ENCODE data around the gene SEC22B. TPM values are rescaled to one million over a fixed set of nuclear protein-coding genes. Genes with fewer than 3 reads are reported as not detected.
"Not testable (repeated sequence)": the region's sequence is repeated elsewhere in the genome, so short reads cannot be mapped to it uniquely, and the experiment has no call there.

The SEC22B gene
- total RNA-seq, 1 donor from 2014 or later, result 23.6 TPM

GRCh38 chr1:120127921-120128320 is 48.4 kb downstream of the SEC22B start:
- H3K4me1 Mint-ChIP-seq; H3K4me2 ChIP-seq; H3K4me3 Mint-ChIP-seq; H3F3A ChIP-seq (ENCODE audit: low read depth); H3K27ac Mint-ChIP-seq; H3K9me3 ChIP-seq (ENCODE audit: low read depth); H2AFZ ChIP-seq (replicated peaks); H3K4me3 ChIP-seq; H3K4me1 ChIP-seq; H3K79me2 ChIP-seq (ENCODE audit: low read depth); H3K36me3 Mint-ChIP-seq; H3K9me3 Mint-ChIP-seq; H4K20me1 ChIP-seq (ENCODE audit: low read depth); H3K27me3 Mint-ChIP-seq (ENCODE audit: insufficient read depth, low read depth); DNase-seq (ENCODE audit: low spot score); H3K27ac ChIP-seq; H3K36me3 ChIP-seq; H3K9ac ChIP-seq; H3K27me3 ChIP-seq: not testable (repeated sequence)

- H4K20me1 ChIP-seq (ENCODE audit: low read depth); H3K4me1 ChIP-seq; H3K36me3 Mint-ChIP-seq; H3K4me2 ChIP-seq; H3K4me1 Mint-ChIP-seq; H2AFZ ChIP-seq (replicated peaks); H3K27ac ChIP-seq; H3K36me3 ChIP-seq; H3K27me3 Mint-ChIP-seq (ENCODE audit: insufficient read depth, low read depth); H3K79me2 ChIP-seq (ENCODE audit: low read depth); H3K9ac ChIP-seq; H3K9me3 ChIP-seq (ENCODE audit: low read depth); H3K27me3 ChIP-seq; DNase-seq (ENCODE audit: low spot score); H3K27ac Mint-ChIP-seq; H3K9me3 Mint-ChIP-seq; H3F3A ChIP-seq (ENCODE audit: low read depth); H3K4me3 ChIP-seq; H3K4me3 Mint-ChIP-seq: not testable (repeated sequence)
Observed at GRCh38 chr1:120126216-120126615, 50.1 kb downstream of the SEC22B start.

GRCh38 chr1:120124628-120125027 is 51.7 kb downstream of the SEC22B start:
- H3K4me1 Mint-ChIP-seq, H3K27me3 ChIP-seq: not testable (repeated sequence)

GRCh38 chr1:120123813-120124510 is 52.4 kb downstream of the SEC22B start:
- not testable (repeated sequence) for H3F3A ChIP-seq (ENCODE audit: low read depth); H3K9me3 Mint-ChIP-seq; H3K4me2 ChIP-seq; H3K27ac Mint-ChIP-seq; H3K4me3 Mint-ChIP-seq; H4K20me1 ChIP-seq (ENCODE audit: low read depth); H3K27me3 ChIP-seq; H3K36me3 ChIP-seq; H3K9me3 ChIP-seq (ENCODE audit: low read depth); DNase-seq (ENCODE audit: low spot score); H3K9ac ChIP-seq; H3K4me1 Mint-ChIP-seq; H3K36me3 Mint-ChIP-seq; H3K27ac ChIP-seq; H3K79me2 ChIP-seq (ENCODE audit: low read depth); H3K4me3 ChIP-seq; H2AFZ ChIP-seq (replicated peaks); H3K4me1 ChIP-seq; H3K27me3 Mint-ChIP-seq (ENCODE audit: insufficient read depth, low read depth)

More at GRCh38 chr1:120124628-120125027, 51.7 kb downstream of the SEC22B start:
- not testable (repeated sequence) for H3F3A ChIP-seq (ENCODE audit: low read depth); H3K9me3 ChIP-seq (ENCODE audit: low read depth); H3K4me3 Mint-ChIP-seq; H3K79me2 ChIP-seq (ENCODE audit: low read depth); H3K9ac ChIP-seq; H3K36me3 Mint-ChIP-seq; H3K4me1 ChIP-seq; H3K36me3 ChIP-seq; H3K27me3 Mint-ChIP-seq (ENCODE audit: insufficient read depth, low read depth); H2AFZ ChIP-seq (replicated peaks); DNase-seq (ENCODE audit: low spot score); H4K20me1 ChIP-seq (ENCODE audit: low read depth); H3K9me3 Mint-ChIP-seq; H3K27ac Mint-ChIP-seq; H3K27ac ChIP-seq; H3K4me3 ChIP-seq; H3K4me2 ChIP-seq

GRCh38 chr1:120122262-120122893 is 53.9 kb downstream of the SEC22B start:
- not testable (repeated sequence) for H3K9me3 ChIP-seq (ENCODE audit: low read depth); H3K4me1 ChIP-seq; H3K4me1 Mint-ChIP-seq; H3K27me3 ChIP-seq; H3F3A ChIP-seq (ENCODE audit: low read depth); H3K27me3 Mint-ChIP-seq (ENCODE audit: insufficient read depth, low read depth); H3K36me3 ChIP-seq; H3K79me2 ChIP-seq (ENCODE audit: low read depth); H3K4me3 Mint-ChIP-seq; H4K20me1 ChIP-seq (ENCODE audit: low read depth); H3K36me3 Mint-ChIP-seq; H2AFZ ChIP-seq (replicated peaks); H3K9ac ChIP-seq; H3K9me3 Mint-ChIP-seq; H3K4me3 ChIP-seq; H3K27ac ChIP-seq; H3K27ac Mint-ChIP-seq; DNase-seq (ENCODE audit: low spot score); H3K4me2 ChIP-seq

- H3K27me3 Mint-ChIP-seq (ENCODE audit: insufficient read depth, low read depth); H3K4me3 Mint-ChIP-seq; H3K9ac ChIP-seq; H3K36me3 ChIP-seq; H3F3A ChIP-seq (ENCODE audit: low read depth); H3K27ac ChIP-seq; H2AFZ ChIP-seq (replicated peaks); H3K4me3 ChIP-seq; H3K79me2 ChIP-seq (ENCODE audit: low read depth); H3K27ac Mint-ChIP-seq; H3K27me3 ChIP-seq; H3K9me3 Mint-ChIP-seq; DNase-seq (ENCODE audit: low spot score); H3K4me1 ChIP-seq; H3K4me2 ChIP-seq; H3K9me3 ChIP-seq (ENCODE audit: low read depth); H3K4me1 Mint-ChIP-seq; H3K36me3 Mint-ChIP-seq; H4K20me1 ChIP-seq (ENCODE audit: low read depth): not testable (repeated sequence)
Observed at GRCh38 chr1:120121830-120122229, 54.5 kb downstream of the SEC22B start.

- not testable (repeated sequence) for H3K27ac Mint-ChIP-seq; H3K4me1 ChIP-seq; DNase-seq (ENCODE audit: low spot score); H3K36me3 ChIP-seq; H3K79me2 ChIP-seq (ENCODE audit: low read depth); H3F3A ChIP-seq (ENCODE audit: low read depth); H3K36me3 Mint-ChIP-seq; H3K27me3 Mint-ChIP-seq (ENCODE audit: insufficient read depth, low read depth); H3K9ac ChIP-seq; H3K27me3 ChIP-seq; H4K20me1 ChIP-seq (ENCODE audit: low read depth); H3K4me3 ChIP-seq; H2AFZ ChIP-seq (replicated peaks); H3K4me1 Mint-ChIP-seq; H3K9me3 Mint-ChIP-seq; H3K27ac ChIP-seq; H3K4me3 Mint-ChIP-seq; H3K9me3 ChIP-seq (ENCODE audit: low read depth); H3K4me2 ChIP-seq
Observed at GRCh38 chr1:120120525-120120924, 55.8 kb downstream of the SEC22B start.

GRCh38 chr1:120117371-120118177 is 58.7 kb downstream of the SEC22B start:
- H4K20me1 ChIP-seq (ENCODE audit: low read depth); H3K36me3 Mint-ChIP-seq; H3K9me3 ChIP-seq (ENCODE audit: low read depth); H3K27me3 ChIP-seq; H3K79me2 ChIP-seq (ENCODE audit: low read depth); H3K9me3 Mint-ChIP-seq; H3K4me1 ChIP-seq; H3F3A ChIP-seq (ENCODE audit: low read depth); H3K4me3 Mint-ChIP-seq; H3K4me1 Mint-ChIP-seq; H2AFZ ChIP-seq (replicated peaks); H3K27ac Mint-ChIP-seq; H3K36me3 ChIP-seq; DNase-seq (ENCODE audit: low spot score); H3K27me3 Mint-ChIP-seq (ENCODE audit: insufficient read depth, low read depth); H3K4me2 ChIP-seq; H3K4me3 ChIP-seq; H3K9ac ChIP-seq; H3K27ac ChIP-seq: not testable (repeated sequence)
